DND-41 (cell line): Measurements from ENCODE around the gene RBMS1.
A peak's percentile ranks its signal among the peaks of the same experiment; 100 is the strongest.

Experiments used
- EZH2 ChIP-seq: IDR thresholded peaks from 3 replicates; pipeline ENCODE4 v1.6.1; 2012; ENCODE audit warnings: borderline replicate concordance, low read depth, mild to moderate bottlenecking, moderate library complexity, low read length, inconsistent platforms; ENCODE audit not compliant: severe bottlenecking
- TF ChIP-seq, protein P1 (sequence below): IDR thresholded peaks from 2 replicates; pipeline ENCODE4 v1.5.1; 2012; ENCODE audit warnings: borderline replicate concordance, low read length, moderate library complexity, mild to moderate bottlenecking; ENCODE audit not compliant: poor library complexity, severe bottlenecking; ENCODE audit errors: extremely low read depth

DNA sequence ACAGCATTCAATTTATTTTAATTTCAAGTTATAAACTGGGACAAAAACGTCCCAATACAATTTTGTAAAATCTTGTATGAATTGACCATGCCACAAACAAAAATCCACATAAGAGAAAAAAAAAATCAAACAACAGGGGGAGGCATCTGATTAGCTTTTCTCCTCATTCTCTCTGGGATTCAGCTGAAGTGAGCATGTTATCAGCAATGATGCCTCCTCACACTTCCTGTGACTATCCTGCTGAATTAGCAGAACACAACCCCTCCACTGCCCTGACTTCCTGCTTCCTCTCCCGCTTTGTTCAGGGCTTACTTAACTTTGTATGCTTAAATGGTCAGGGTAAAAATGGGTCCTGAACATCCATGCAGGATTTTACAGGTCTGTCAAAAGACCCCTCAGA is 161.3 kb downstream of the RBMS1 start:
- TF ChIP-seq, protein P1, sequence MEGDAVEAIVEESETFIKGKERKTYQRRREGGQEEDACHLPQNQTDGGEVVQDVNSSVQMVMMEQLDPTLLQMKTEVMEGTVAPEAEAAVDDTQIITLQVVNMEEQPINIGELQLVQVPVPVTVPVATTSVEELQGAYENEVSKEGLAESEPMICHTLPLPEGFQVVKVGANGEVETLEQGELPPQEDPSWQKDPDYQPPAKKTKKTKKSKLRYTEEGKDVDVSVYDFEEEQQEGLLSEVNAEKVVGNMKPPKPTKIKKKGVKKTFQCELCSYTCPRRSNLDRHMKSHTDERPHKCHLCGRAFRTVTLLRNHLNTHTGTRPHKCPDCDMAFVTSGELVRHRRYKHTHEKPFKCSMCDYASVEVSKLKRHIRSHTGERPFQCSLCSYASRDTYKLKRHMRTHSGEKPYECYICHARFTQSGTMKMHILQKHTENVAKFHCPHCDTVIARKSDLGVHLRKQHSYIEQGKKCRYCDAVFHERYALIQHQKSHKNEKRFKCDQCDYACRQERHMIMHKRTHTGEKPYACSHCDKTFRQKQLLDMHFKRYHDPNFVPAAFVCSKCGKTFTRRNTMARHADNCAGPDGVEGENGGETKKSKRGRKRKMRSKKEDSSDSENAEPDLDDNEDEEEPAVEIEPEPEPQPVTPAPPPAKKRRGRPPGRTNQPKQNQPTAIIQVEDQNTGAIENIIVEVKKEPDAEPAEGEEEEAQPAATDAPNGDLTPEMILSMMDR = peak; percentile 48
- TF ChIP-seq EZH2 = no peak
